Glutamatergic neuron (in vitro differentiated cells): ENCODE measurements around the gene PEX10. TPM values are rescaled to one million over a fixed set of nuclear protein-coding genes. Genes with fewer than 3 reads are reported as not detected.

Experiments used
- DNase-seq: peaks from one replicate; pipeline ENCODE4 v3.0.0; 2022
- H3K27ac Mint-ChIP-seq: one replicate; pipeline ENCODE4 v1.8.0; 2020; ENCODE audit warnings: mild to moderate bottlenecking, mixed read lengths, inconsistent platforms; ENCODE audit not compliant: unreplicated experiment
- H3K27me3 Mint-ChIP-seq: one replicate; pipeline ENCODE4 v1.8.0; 2020; ENCODE audit warnings: mild to moderate bottlenecking, moderate library complexity, mixed read lengths, inconsistent platforms; ENCODE audit not compliant: unreplicated experiment
- H3K36me3 Mint-ChIP-seq: one replicate; pipeline ENCODE4 v1.8.0; 2020; ENCODE audit warnings: mild to moderate bottlenecking, mixed read lengths, inconsistent platforms; ENCODE audit not compliant: unreplicated experiment
- H3K4me1 Mint-ChIP-seq: one replicate; pipeline ENCODE4 v1.8.0; 2020; ENCODE audit warnings: mild to moderate bottlenecking, low read depth, mixed read lengths, inconsistent platforms; ENCODE audit not compliant: unreplicated experiment
- H3K4me3 Mint-ChIP-seq: one replicate; pipeline ENCODE4 v1.8.0; 2020; ENCODE audit warnings: mild to moderate bottlenecking, mixed read lengths, inconsistent platforms; ENCODE audit not compliant: unreplicated experiment
- H3K9me3 Mint-ChIP-seq: one replicate; pipeline ENCODE4 v1.8.0; 2020; ENCODE audit warnings: mild to moderate bottlenecking, moderate library complexity, mixed read lengths, inconsistent platforms; ENCODE audit not compliant: unreplicated experiment
- total RNA-seq: library from RNA; stranded (reverse); fragmentation: NEBNext Ultra II Directional; extraction: Animal tissue kit (Norgen Biotek cat#: 25700); gene quantifications from one replicate; pipeline ENCODE4 v1.2.1, GENCODE V29; 2021; ENCODE audit not compliant: unreplicated experiment
- TF ChIP-seq, protein P1 (sequence below): fragments of 200-600 bp; sonication (generic); IDR thresholded peaks from one replicate; pipeline ENCODE4 v1.5.0; 2021; ENCODE audit not compliant: partially characterized antibody, unreplicated experiment

The PEX10 gene
- total RNA-seq, 1 donor from 2014 or later, result 14.0 TPM

DNA sequence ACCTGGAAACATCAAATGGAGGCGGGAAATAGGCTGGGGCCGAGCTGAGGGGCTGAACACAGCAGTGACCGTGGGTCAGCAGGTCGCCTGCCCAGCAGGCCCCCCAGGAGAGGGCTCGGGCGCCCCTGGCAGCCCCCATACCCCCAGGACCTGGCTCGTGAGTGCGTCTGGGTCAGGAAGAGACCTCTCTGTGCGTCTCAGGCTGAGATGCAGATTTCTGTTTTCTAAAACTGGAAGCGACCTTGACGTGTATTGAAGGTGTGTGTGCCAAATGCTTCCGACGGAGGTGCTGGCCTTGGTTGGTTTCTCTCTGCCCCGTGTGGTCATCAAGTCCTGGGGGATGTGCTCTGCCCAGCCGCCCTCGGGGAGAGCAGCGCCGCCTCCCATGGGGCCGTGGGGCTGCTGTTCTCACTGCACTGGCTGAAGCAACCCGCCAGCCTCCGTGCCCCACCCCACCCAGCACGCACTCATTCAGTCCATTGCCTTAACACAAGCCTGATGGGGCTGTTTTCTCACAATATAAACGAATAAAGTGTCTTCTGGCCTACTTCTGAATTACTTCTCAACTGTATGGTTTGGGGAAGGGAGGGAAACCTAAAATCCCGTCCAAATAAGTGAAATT lies 7.4 kb downstream of the PEX10 start:
- peaks cover 12% of the 10 kb centered on the region for H3K27me3 Mint-ChIP-seq
- H3K9me3 Mint-ChIP-seq, result no peaks in the 10 kb centered on the region
- peaks cover 3% of the 10 kb centered on the region for H3K4me1 Mint-ChIP-seq
- no peak overlapping the region for H3K27ac Mint-ChIP-seq
- no peaks in the 10 kb centered on the region for H3K36me3 Mint-ChIP-seq
- TF ChIP-seq, protein P1, sequence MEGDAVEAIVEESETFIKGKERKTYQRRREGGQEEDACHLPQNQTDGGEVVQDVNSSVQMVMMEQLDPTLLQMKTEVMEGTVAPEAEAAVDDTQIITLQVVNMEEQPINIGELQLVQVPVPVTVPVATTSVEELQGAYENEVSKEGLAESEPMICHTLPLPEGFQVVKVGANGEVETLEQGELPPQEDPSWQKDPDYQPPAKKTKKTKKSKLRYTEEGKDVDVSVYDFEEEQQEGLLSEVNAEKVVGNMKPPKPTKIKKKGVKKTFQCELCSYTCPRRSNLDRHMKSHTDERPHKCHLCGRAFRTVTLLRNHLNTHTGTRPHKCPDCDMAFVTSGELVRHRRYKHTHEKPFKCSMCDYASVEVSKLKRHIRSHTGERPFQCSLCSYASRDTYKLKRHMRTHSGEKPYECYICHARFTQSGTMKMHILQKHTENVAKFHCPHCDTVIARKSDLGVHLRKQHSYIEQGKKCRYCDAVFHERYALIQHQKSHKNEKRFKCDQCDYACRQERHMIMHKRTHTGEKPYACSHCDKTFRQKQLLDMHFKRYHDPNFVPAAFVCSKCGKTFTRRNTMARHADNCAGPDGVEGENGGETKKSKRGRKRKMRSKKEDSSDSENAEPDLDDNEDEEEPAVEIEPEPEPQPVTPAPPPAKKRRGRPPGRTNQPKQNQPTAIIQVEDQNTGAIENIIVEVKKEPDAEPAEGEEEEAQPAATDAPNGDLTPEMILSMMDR, result no peak
- DNase-seq, result no peak
- H3K4me3 Mint-ChIP-seq, result no peak overlapping the region

DNA sequence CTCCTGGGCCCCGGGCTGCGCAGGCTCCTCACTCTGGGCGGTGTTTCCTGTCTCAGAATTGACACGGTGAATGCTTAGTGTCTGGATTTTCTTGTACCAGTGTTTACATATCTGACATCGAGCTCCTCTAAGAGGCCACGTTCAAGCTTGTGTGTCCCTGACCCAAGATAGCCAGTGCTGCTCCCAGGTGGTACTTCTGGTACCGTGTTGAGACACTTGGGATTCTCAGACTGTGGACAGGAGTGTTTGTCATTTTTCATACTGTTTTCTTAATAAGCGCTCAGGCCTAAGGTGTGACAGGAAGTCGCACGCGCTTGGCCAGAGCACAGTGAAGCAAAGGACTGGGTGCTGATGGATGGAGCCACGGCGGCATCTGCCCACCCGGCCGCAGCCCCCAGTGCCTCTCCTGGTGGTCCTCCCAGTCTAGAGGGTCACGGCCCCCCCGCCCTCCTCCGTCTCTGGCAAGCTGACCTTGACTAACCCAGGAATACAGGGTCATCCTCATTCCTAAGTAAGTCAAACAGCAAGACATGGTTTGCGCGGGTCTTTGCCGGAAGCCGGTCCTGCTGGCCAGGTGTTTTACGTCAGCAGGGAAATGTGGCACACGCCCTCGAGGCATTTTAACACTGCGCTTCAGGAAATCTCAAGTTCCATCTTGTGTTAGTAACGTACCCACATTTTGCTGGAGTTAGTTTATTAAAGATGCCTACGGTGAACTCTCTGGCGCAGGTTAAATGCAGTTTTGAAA lies 8.0 kb downstream of the PEX10 start:
- Mint-ChIP-seq H3K4me1 (peaks cover 3% of the 10 kb centered on the region), H3K36me3 (peaks cover 2% of the 10 kb centered on the region), H3K9me3 (no peaks in the 10 kb centered on the region), H3K4me3 (no peak overlapping the region), H3K27me3 (peaks cover 12% of the 10 kb centered on the region), H3K27ac (no peak overlapping the region)
- TF ChIP-seq, protein P1, result no peak
- no peak for DNase-seq

DNA sequence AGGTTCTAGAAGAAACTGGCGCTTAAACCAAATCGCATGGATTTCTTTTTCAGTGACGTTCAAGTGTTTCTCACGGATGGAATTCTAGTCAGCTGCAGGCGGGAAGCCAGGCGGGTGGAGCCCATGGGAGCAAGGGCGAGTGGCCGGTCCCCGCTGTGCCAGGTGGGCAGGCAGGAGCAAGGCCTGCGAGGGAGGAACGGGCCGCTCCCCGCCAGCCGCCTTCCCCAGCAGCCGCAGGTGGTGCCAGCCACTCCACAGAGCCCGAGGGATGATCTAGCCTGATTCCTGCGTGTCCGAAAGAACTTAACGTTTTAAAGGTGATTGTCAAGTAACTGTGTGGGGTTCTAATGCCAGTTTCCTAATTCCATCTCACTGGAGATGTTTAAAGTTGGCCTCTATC lies 9.1 kb downstream of the PEX10 start:
- DNase-seq, result no peak
- Mint-ChIP-seq H3K36me3 (peaks cover 5% of the 10 kb centered on the region), H3K9me3 (no peaks in the 10 kb centered on the region), H3K4me1 (peaks cover 3% of the 10 kb centered on the region), H3K27me3 (peaks cover 6% of the 10 kb centered on the region), H3K4me3 (no peak overlapping the region), H3K27ac (no peak overlapping the region)
- TF ChIP-seq, protein P1, result no peak

DNA sequence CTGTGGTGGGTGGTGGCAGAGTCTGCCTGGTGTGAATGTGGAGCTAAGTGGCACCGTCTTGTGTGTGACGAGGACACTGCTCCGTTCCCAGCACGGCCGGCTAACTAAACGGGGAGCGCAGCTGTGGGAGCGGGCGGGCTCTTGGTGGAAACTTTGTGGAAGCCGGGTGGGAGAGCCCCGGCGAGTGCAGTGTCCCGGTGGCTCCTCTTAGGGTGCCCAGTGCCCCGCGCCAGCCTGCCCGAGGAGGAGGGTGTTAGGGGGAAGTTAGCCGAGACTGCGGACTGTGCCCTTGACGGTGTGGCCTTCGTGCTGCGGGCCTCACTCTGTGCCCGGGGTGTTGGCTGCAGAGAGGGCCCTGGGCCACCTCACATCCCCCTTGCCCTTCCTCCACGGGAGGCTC lies 9.9 kb downstream of the PEX10 start:
- no peak for DNase-seq
- peaks cover 3% of the 10 kb centered on the region for H3K4me1 Mint-ChIP-seq
- peaks cover 2% of the 10 kb centered on the region for H3K27me3 Mint-ChIP-seq
- TF ChIP-seq, protein P1, result no peak
- H3K27ac Mint-ChIP-seq, result peak overlapping the region; percentile 59
- H3K9me3 Mint-ChIP-seq, result no peaks in the 10 kb centered on the region
- no peak overlapping the region for H3K4me3 Mint-ChIP-seq
- H3K36me3 Mint-ChIP-seq, result peaks cover 5% of the 10 kb centered on the region

DNA sequence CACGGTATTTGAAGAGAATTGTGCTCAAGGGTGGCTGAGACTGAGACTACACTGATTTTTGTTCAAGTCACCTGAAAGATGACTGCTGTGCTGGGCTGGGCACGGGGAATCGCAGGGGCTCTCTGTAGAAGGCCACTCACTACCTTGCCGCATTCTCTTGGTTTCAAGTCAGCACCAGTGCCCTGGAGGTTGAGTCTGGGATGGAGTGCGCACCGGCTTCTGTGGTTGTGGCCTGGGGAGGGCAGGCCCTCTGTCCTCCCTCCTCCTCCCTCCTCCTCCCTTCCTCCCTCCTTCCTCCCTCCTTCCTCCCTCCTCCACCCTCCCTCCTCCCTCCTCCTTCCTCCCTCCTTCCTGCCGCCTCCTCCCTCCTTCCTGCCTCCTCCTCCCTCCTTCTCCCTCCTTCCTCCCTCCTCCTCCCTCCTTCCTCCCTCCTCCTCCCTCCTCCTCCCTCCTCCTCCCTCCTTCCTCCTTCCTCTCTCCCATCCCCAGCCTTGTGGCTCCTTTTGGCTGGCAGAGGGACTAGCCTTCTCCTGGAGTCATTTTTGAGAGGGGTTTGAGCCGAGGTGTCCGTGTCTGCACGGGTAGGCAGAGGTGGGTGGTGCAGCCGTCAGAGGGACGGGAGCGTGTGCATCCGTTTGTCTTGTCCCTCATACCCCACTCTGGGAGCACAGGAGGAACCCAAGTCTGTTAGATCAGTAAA lies 11.3 kb downstream of the PEX10 start:
- TF ChIP-seq, protein P1, result no peak
- H3K27me3 Mint-ChIP-seq, result no peaks in the 10 kb centered on the region
- no peaks in the 10 kb centered on the region for H3K4me1 Mint-ChIP-seq
- H3K9me3 Mint-ChIP-seq, result no peaks in the 10 kb centered on the region
- H3K36me3 Mint-ChIP-seq, result peaks cover 5% of the 10 kb centered on the region
- no peak for DNase-seq
- no peak overlapping the region for H3K4me3 Mint-ChIP-seq
- H3K27ac Mint-ChIP-seq, result no peak overlapping the region
